NCI-H345 treated with DMSO at 0.1 percent for 48 hours (cell line): Measurements from ENCODE around the gene UBE3D.

Source experiments
- DNase-seq: peaks from one replicate; lab custom pipeline; 2025; ENCODE audit not compliant: unreplicated experiment; lab: John Stamatoyannopoulos, UW

Gene UBE3D

GRCh38 chr6:83065511-83066192 is at the start of gene UBE3D:
UBE3D (minus strand) TSS chr6:83065841; CDS start chr6:83065718, 123 bp downstream.
- peak; percentile 83 for DNase-seq

- no peak for DNase-seq
These were observed 48.5 kb upstream of the UBE3D start for GRCh38 chr6:83114164-83114563.

- DNase-seq: no peak
These were observed 47.6 kb upstream of the UBE3D start for GRCh38 chr6:83113258-83113657.

- no peak for DNase-seq
These were observed 42.7 kb upstream of the UBE3D start for GRCh38 chr6:83108378-83108777.

- DNase-seq: no peak
These were observed 32.9 kb upstream of the UBE3D start for GRCh38 chr6:83098589-83098988.

- DNase-seq: no peak
These were observed 32.0 kb upstream of the UBE3D start for GRCh38 chr6:83097675-83098074.

GRCh38 chr6:83097204-83097603 is 31.6 kb upstream of the UBE3D start:
- DNase-seq: no peak

GRCh38 chr6:83096791-83097190 is 31.1 kb upstream of the UBE3D start:
- no peak for DNase-seq

GRCh38 chr6:83092756-83093399 is 27.2 kb upstream of the UBE3D start:
- no peak for DNase-seq

- DNase-seq: no peak
These were observed 21.1 kb upstream of the UBE3D start for GRCh38 chr6:83086751-83087150.

GRCh38 chr6:83083476-83083875 is 17.8 kb upstream of the UBE3D start:
- no peak for DNase-seq

- no peak for DNase-seq
These were observed 8.0 kb upstream of the UBE3D start for GRCh38 chr6:83073615-83074014.

GRCh38 chr6:83072726-83073125 is 7.1 kb upstream of the UBE3D start:
- no peak for DNase-seq

GRCh38 chr6:83071707-83072106 is 6.1 kb upstream of the UBE3D start:
- no peak for DNase-seq

GRCh38 chr6:83071023-83071422 is 5.4 kb upstream of the UBE3D start:
- no peak for DNase-seq

- no peak for DNase-seq
These were observed 4.0 kb upstream of the UBE3D start for GRCh38 chr6:83069633-83070032.

- no peak for DNase-seq
These were observed 3.0 kb upstream of the UBE3D start for GRCh38 chr6:83068616-83069015.

GRCh38 chr6:83067448-83068439 is 2.1 kb upstream of the UBE3D start, which contains the start of gene DOP1A:
DOP1A (plus strand) TSS chr6:83067671; CDS start chr6:83096978, 29,307 bp downstream.
- peak; percentile 95 for DNase-seq

GRCh38 chr6:83062225-83062624 is 3.4 kb downstream of the UBE3D start:
- no peak for DNase-seq

- DNase-seq: no peak
These were observed 4.5 kb downstream of the UBE3D start for GRCh38 chr6:83061190-83061589.

- peak; percentile 27 for DNase-seq
These were observed 7.8 kb downstream of the UBE3D start for GRCh38 chr6:83057705-83058321.
